ENCODE data around the gene SERPINB10.
"Not testable (repeated sequence)": the region's sequence is repeated elsewhere in the genome, so short reads cannot be mapped to it uniquely, and the experiment has no call there.

The SERPINB10 gene

DNA sequence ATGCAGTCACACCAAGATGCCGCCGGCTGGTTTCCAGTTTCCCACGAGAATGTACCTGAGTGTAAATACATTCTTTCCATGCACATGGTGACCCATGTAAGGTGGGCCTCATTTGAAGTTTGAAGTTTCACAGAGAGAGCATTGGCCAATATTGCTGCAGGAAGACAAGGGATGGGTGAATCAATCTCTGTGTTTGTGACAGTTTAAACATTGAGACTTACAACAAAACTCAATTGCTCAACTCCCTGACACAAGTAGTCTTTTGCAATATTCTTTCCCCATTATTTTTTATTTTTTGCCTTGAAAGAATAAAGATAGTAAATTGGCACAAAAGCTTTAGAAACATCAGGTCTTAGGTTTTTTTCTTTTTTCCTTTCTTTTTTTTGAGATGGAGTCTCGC lies 15.2 kb upstream of the SERPINB10 start:
- no peak for DNase-seq (ENCODE audit: low spot score)

DNA sequence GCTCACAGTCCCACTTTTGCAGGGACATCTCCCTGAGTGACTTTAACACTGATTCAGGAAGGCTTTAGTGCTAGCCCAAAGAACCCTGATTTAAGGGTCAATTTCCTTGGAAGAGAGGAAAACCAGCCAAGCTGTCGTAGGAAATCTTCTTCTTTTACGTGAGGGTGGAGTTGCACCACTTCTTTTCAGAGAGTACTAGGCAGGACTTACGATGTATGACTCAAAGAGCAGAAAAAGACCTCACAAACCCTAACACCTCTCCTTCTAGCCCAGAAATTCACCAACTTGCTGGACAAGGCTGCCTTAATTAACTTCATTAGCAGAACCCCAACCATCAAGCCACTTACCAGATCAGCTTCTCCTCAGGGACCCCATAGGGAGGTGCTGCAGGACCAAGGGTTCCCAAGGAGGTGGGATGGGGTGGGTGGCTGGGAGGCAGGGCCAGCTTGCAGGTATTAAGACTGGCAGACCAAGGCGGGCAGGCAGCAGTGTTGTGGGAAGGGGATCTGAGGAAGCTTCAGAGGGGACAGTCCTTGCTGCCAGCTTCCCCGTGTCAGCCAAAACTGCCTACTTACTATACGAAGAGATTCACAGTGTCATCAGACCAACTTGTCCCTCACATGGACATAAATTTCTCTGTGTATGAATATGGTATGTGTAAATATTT lies 13.5 kb upstream of the SERPINB10 start:
- DNase-seq (ENCODE audit: low spot score): no peak

- DNase-seq (ENCODE audit: low spot score): no peak
Measured at GRCh38 chr18:63895190-63895589, 12.6 kb upstream of the SERPINB10 start.

- no peak for DNase-seq (ENCODE audit: low spot score)
Measured at GRCh38 chr18:63897072-63897471, 10.7 kb upstream of the SERPINB10 start.

GRCh38 chr18:63899206-63899605 lies 8.6 kb upstream of the SERPINB10 start:
- DNase-seq (ENCODE audit: low spot score): no peak

DNA sequence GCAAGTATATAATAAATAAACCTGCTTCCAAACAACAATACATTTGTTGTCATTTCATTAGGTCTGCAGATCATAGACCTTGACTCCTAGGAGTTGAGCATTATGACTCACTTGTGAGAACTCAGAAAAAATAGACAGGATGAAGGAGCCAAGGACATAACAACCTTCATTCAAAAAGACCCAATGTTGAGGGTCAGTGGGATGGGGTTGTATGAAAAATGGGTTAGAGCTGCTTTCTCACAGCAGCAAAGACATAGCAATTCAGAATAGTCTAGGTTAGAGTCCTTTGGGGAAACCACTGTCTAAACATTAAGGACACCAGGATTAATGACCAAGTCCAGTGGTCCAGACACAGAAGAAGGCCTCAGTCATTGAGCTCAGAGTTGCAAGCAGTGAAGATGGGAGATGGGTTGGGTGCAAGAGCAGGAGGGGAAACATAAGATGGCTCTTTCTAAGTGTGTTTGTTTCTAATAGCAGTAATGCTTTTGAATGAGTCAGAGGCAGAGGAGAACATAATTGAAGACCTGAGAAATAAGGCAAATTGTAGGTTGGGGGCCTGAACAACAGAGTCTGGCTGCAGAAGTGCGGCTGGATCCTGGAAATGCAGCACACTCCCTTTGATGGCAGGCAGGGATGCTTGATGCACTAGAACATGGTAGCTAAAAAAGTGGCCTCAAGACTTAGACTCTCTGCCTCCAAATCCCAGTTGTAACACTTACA lies 3.7 kb upstream of the SERPINB10 start:
- no peak for DNase-seq (ENCODE audit: low spot score)

DNA sequence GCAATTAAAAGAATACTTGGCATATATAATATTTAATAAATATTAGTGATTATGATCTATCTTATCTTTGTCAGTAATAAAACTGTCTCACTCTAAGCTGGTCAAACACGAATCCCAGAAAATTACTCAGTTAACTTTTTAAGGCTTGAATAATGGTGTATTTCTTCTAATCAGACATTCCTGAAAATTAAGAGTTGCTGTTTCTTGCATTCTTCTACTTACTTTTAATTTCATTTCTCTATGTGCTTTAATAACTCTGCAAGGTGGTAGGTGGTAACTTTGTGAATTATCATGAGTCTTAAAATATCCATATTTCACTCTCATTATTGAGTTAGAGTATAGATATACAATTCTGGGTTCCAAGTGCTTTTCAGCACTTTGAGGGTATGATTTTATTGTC lies 3.1 kb upstream of the SERPINB10 start:
- no peak for DNase-seq (ENCODE audit: low spot score)

GRCh38 chr18:63905361-63905760 lies 2.4 kb upstream of the SERPINB10 start:
- DNase-seq (ENCODE audit: low spot score): no peak

GRCh38 chr18:63906056-63906455 lies 1.7 kb upstream of the SERPINB10 start:
- no peak for DNase-seq (ENCODE audit: low spot score)

GRCh38 chr18:63908858-63909257 lies 1.1 kb downstream of the SERPINB10 start:
- no peak for DNase-seq (ENCODE audit: low spot score)

GRCh38 chr18:63909870-63910269 lies 2.1 kb downstream of the SERPINB10 start:
- no peak for DNase-seq (ENCODE audit: low spot score)

DNA sequence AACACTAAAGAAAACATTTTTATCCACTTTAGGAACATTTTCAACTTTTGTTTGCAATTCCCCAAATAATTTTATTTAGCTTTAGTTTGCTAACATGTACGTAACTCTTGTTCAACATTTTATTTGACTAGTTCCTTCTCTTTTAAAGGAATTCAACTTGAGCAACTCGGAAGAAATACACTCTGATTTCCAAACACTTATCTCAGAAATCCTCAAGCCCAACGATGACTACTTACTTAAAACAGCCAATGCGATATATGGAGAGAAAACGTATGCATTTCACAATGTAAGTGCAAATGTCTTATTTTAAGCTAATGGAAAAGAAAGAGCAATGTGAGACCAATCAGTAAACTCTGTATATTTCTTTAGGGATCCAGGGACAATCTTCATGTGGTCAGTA lies 10.1 kb downstream of the SERPINB10 start:
- DNase-seq (ENCODE audit: low spot score): no peak

DNA sequence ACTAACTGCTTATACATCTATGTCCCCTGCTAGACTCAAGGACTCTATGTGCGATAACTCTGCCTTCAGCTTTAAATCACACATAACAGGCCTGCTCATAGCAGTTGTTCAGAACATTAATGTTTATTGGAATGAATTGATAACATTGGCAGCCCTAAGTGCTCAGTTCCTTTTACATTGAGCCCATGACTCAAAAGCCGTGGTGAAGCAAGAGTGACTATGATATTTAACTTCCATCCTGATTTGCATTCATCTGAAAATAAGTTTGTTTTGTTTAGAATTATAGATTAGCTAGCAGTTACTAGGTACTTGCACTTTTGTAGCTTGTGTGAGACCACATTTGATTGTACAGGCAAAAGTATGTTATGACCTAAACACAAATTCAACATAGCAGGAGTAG lies 14.3 kb downstream of the SERPINB10 start:
- no peak for DNase-seq (ENCODE audit: low spot score)

GRCh38 chr18:63924551-63924950 lies 16.8 kb downstream of the SERPINB10 start:
- no peak for DNase-seq (ENCODE audit: low spot score)

DNA sequence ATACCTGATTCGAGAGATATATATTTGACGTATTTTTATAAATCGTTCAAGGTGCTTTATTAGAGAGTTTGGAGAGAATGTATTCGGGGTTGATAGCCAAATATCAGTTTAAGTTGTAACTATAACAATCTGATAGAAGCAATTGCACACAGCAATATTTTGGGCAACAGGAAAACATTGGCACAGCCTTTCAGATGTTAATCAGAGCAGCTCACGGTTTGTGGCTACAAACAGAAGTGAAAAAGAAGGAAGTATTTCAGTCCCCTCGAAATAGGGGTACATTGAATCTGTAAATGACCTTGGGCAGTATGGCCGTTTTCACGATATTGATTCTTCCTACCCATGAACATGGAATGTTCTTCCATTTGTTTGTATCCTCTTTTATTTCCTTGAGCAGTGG lies 20.6 kb downstream of the SERPINB10 start:
- DNase-seq (ENCODE audit: low spot score): no peak

- not testable (repeated sequence) for DNase-seq (ENCODE audit: low spot score)
Measured at GRCh38 chr18:63929369-63929768, 21.6 kb downstream of the SERPINB10 start.

DNA sequence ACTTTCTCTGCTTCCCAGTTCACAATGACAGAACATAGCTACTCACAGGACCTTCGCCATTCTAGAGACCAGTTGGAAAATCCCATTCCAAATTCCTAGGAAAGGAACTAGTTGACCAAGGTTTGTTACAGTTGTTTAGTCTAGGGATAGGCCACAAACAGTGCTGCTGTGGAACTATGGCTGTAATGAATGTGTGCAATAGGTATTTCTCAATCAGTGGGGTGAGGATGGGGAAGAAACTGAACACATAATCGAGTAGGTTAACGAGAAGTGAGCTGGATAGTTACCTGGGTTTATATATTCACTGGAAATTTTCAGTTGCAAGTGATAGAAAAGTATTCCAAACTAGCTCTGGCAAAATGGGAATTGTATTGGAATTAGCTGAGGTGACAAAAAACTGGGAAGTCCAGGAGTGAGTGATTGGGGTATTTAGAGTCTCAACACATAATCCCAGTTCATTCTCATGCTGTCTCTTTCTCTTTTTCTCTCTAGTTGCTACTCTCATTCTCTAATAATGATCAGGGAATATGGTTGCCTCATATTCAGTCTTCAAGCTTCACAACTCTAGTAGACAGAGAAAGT lies 23.1 kb downstream of the SERPINB10 start:
- DNase-seq (ENCODE audit: low spot score): no peak

DNA sequence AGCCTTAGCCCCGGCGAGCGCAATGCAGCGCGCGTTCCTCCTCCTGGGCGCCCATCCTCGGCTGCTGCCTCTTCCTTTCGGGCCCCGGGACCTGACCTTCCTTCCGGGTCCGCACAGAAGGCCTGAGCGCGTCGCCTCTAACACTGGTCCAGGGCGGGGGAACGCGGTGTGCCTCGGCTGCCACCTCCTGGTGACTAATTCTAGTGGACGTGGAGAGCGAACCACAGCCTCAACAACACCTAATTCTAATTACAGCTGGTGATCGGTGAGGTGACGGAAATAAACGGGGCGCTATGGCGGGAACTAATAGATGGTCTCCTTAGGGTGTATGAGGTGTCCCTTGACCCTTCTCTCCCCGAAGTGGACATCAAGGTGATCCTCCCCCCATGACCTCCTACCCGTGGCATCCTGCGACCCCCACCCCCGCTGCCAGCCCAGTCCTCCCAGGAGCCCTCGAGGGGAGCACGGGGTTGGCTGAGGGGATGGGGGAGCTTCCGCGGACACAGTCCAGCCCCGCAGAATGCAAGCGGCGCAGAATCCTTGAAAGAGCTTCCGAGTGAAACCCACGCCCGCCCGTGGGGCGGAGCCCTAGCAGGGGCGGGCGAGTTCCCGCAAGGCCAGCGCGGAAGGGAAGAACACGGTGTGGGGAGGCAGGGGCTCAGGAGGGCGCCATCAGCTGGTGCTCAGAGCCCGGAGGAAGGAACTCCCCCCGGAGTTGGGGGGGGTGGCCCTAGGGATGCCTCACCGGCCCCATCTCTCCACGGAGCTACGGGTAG lies 28.6 kb downstream of the SERPINB10 start:
- DNase-seq (ENCODE audit: low spot score): peak; percentile 84

GRCh38 chr18:63936932-63937393 lies 29.2 kb downstream of the SERPINB10 start:
- DNase-seq (ENCODE audit: low spot score): no peak

- DNase-seq (ENCODE audit: low spot score): no peak
Measured at GRCh38 chr18:63940008-63940407, 32.2 kb downstream of the SERPINB10 start.

- DNase-seq (ENCODE audit: low spot score): not testable (repeated sequence)
Measured at GRCh38 chr18:63940543-63941050, 32.8 kb downstream of the SERPINB10 start.

- DNase-seq (ENCODE audit: low spot score): no peak
Measured at GRCh38 chr18:63947051-63947790, 39.5 kb downstream of the SERPINB10 start.
